KMS-11 (cell line): Measurements from ENCODE around the gene CHCHD6.

Experiments used
- H2AFZ ChIP-seq: fragments of 200-600 bp; sonication (generic); 2 replicates; pipeline ENCODE4 v1.6.1; 2016; ENCODE audit warnings: antibody characterized with exemption, mixed run types, low read depth
- H3K27ac ChIP-seq: fragments of 200-600 bp; sonication (generic); 2 replicates; pipeline ENCODE4 v1.6.1; 2016; ENCODE audit warnings: mild to moderate bottlenecking, mixed run types
- H3K27me3 ChIP-seq: fragments of 200-600 bp; sonication (generic); 2 replicates; pipeline ENCODE4 v1.6.1; 2017; ENCODE audit warnings: mild to moderate bottlenecking, low read depth, mixed run types, moderate library complexity; ENCODE audit not compliant: insufficient read depth
- H3K36me3 ChIP-seq: fragments of 200-600 bp; sonication (generic); 2 replicates; pipeline ENCODE4 v1.6.1; 2017; ENCODE audit warnings: mild to moderate bottlenecking, mixed run types; ENCODE audit not compliant: insufficient read depth
- H3K4me1 ChIP-seq: fragments of 200-600 bp; sonication (generic); 2 replicates; pipeline ENCODE4 v1.6.1; 2016; ENCODE audit warnings: mild to moderate bottlenecking, low read depth, mixed run types; ENCODE audit not compliant: poor library complexity, severe bottlenecking
- H3K4me2 ChIP-seq: fragments of 200-600 bp; sonication (generic); 2 replicates; pipeline ENCODE4 v1.7.0; 2016; ENCODE audit warnings: mild to moderate bottlenecking, mixed run types
- H3K4me3 ChIP-seq: fragments of 200-600 bp; sonication (generic); IDR thresholded peaks from 2 replicates; pipeline ENCODE4 v1.6.1; 2017; ENCODE audit warnings: low read depth, low read length, mixed read lengths; ENCODE audit not compliant: insufficient read depth
- H3K79me2 ChIP-seq: fragments of 200-600 bp; sonication (generic); 2 replicates; pipeline ENCODE4 v1.6.1; 2016; ENCODE audit warnings: low read depth, mixed run types; ENCODE audit not compliant: insufficient read depth
- H3K9ac ChIP-seq: fragments of 200-600 bp; sonication (generic); 2 replicates; pipeline ENCODE4 v1.6.1; 2016; ENCODE audit warnings: mild to moderate bottlenecking, mixed run types
- H4K20me1 ChIP-seq: fragments of 200-600 bp; sonication (generic); 2 replicates; pipeline ENCODE4 v1.6.1; 2016; ENCODE audit warnings: mild to moderate bottlenecking, mixed run types; ENCODE audit not compliant: insufficient read depth
- TF ChIP-seq, protein P1 (sequence below): fragments of 200-600 bp; sonication (generic); conservative IDR thresholded peaks from 2 replicates; pipeline ENCODE4 v1.6.1; 2017; ENCODE audit warnings: low read depth, mild to moderate bottlenecking, antibody characterized with exemption, low read length, moderate library complexity, mixed read lengths

Gene CHCHD6

GRCh38 chr3:127001486-127002194 is 297.6 kb downstream of the CHCHD6 start:
- TF ChIP-seq, protein P1, sequence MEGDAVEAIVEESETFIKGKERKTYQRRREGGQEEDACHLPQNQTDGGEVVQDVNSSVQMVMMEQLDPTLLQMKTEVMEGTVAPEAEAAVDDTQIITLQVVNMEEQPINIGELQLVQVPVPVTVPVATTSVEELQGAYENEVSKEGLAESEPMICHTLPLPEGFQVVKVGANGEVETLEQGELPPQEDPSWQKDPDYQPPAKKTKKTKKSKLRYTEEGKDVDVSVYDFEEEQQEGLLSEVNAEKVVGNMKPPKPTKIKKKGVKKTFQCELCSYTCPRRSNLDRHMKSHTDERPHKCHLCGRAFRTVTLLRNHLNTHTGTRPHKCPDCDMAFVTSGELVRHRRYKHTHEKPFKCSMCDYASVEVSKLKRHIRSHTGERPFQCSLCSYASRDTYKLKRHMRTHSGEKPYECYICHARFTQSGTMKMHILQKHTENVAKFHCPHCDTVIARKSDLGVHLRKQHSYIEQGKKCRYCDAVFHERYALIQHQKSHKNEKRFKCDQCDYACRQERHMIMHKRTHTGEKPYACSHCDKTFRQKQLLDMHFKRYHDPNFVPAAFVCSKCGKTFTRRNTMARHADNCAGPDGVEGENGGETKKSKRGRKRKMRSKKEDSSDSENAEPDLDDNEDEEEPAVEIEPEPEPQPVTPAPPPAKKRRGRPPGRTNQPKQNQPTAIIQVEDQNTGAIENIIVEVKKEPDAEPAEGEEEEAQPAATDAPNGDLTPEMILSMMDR: no peak
- Histone ChIP-seq H3K36me3 (no peaks in the 10 kb centered on the region), H3K4me1 (no peaks in the 10 kb centered on the region), H3K9ac (no peak overlapping the region), H3K4me3 (no peak overlapping the region), H2AFZ (no peak overlapping the region), H3K27me3 (no peaks in the 10 kb centered on the region), H3K79me2 (peaks cover 5% of the 10 kb centered on the region; the same call in 1 of the 2 replicates), H3K4me2 (no peak overlapping the region), H3K27ac (no peak overlapping the region), H4K20me1 (0 out of 2 replicates have a peak, but pooled peaks cover under 1% of the 10 kb centered on the region)

DNA sequence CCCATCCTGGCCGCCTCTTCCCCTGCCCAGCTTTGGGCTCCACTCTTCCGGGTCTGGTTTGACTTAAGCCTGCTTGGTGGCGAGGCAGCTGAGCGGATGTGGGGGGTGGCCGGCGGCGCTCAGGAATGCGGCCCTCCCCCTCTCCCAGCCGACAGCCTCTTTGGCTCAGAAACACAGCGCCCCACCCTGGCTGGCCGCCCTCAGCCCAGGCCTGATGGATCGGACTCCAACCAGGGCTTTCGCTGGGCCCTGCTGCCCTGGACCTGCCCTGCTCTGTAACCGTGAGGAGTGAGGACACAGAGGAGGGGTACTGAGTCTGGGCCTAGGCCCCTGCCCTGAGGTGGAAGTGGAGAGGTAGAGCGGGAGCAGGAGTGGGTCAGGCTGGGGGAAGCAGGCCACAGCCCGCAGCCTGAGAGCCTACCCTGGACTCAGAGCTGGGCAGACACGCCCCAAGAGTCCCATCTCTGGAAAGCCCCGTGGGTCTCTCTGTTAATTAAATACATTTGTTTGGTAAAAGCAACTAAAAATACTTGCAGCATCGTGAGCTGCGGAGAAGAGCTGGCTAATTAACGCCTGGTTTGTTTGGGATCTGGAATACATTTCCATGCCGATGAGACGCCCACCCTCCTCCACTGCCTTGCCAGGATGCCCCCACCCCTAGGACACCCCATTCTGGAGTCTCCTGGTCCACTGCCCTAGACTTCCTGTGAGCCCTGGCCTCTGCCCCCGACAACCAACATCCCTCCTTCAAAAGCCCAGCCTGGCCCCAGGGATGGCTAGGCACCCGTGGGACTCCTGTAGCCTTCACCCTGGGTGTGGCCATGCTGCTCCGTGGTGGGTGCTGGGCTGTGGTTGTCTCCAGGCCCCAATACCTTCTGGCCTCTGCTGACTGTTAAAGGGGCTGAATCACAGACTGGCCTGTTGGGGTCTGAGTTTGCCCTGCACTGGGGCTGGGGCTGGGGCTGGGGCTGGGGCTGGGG is 298.4 kb downstream of the CHCHD6 start:
- no peak overlapping the region for H2AFZ ChIP-seq
- TF ChIP-seq, protein P1: no peak
- no peaks in the 10 kb centered on the region for H3K27me3 ChIP-seq
- no peaks in the 10 kb centered on the region for H3K4me1 ChIP-seq
- H3K36me3 ChIP-seq: no peaks in the 10 kb centered on the region
- H3K4me2 ChIP-seq: no peak overlapping the region
- H3K4me3 ChIP-seq: no peak overlapping the region
- no peaks in the 10 kb centered on the region for H4K20me1 ChIP-seq
- no peak overlapping the region for H3K27ac ChIP-seq
- H3K79me2 ChIP-seq: no peaks in the 10 kb centered on the region; the same call in 1 of the 2 replicates
- H3K9ac ChIP-seq: no peak overlapping the region

- H3K27ac ChIP-seq: no peak overlapping the region
- no peak overlapping the region for H3K4me3 ChIP-seq
- no peak overlapping the region for H2AFZ ChIP-seq
- no peaks in the 10 kb centered on the region for H3K4me1 ChIP-seq
- no peaks in the 10 kb centered on the region; the same call in 1 of the 2 replicates for H3K79me2 ChIP-seq
- no peaks in the 10 kb centered on the region for H3K36me3 ChIP-seq
- H3K4me2 ChIP-seq: no peak overlapping the region
- H4K20me1 ChIP-seq: no peaks in the 10 kb centered on the region
- no peaks in the 10 kb centered on the region for H3K27me3 ChIP-seq
- TF ChIP-seq, protein P1: no peak
- no peak overlapping the region for H3K9ac ChIP-seq
Measured at GRCh38 chr3:127003175-127003555, 299.1 kb downstream of the CHCHD6 start.

DNA sequence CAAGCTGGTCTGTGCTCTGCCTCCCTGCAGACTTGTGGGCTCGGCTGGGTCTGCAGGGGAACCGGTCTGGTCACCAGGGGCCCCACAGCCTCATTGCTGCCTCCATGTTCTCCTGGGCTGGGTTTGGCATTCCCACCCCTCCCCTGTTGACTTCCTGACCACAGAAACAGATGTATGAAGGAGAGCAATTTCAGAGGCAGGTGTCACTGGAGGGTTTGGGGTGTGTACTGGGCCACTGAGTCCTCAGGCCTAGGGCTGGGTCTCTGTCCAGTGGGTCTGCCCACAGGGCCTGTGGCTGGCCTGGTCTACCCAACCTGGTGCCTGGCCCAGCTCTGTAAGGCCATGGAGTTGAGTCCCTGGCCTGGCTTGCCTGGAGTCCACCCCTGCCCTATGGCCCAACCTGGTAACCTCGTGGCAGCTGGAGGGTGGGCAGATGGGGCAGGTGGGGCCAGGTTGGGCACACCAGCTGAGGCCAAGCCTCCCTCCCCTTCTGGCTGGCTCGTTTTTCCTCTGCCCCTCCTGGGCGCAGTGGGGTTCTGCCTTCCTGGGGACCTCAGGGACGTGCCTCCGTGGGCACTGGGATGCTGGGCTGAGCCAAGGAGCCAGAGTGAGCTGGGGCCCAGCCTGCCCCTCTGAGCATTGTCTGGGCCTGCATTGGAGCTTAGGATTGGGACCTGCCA is 299.7 kb downstream of the CHCHD6 start:
- Histone ChIP-seq H3K4me3 (no peak overlapping the region), H3K27me3 (no peaks in the 10 kb centered on the region), H3K9ac (no peak overlapping the region), H3K79me2 (no peaks in the 10 kb centered on the region; the same call in 1 of the 2 replicates), H3K4me1 (no peaks in the 10 kb centered on the region), H3K36me3 (no peaks in the 10 kb centered on the region), H3K27ac (no peak overlapping the region), H2AFZ (no peak overlapping the region), H3K4me2 (no peak overlapping the region), H4K20me1 (no peaks in the 10 kb centered on the region)
- TF ChIP-seq, protein P1: no peak
